GM19328 (cell line): ENCODE measurements around the gene GALC.

Source experiments
- ATAC-seq: cut with Tn5 transposase; IDR thresholded peaks from one replicate; pipeline ENCODE4 v1.9.1; 2021; ENCODE audit warnings: mild to moderate bottlenecking, moderate library complexity; ENCODE audit not compliant: unreplicated experiment

Gene GALC

DNA sequence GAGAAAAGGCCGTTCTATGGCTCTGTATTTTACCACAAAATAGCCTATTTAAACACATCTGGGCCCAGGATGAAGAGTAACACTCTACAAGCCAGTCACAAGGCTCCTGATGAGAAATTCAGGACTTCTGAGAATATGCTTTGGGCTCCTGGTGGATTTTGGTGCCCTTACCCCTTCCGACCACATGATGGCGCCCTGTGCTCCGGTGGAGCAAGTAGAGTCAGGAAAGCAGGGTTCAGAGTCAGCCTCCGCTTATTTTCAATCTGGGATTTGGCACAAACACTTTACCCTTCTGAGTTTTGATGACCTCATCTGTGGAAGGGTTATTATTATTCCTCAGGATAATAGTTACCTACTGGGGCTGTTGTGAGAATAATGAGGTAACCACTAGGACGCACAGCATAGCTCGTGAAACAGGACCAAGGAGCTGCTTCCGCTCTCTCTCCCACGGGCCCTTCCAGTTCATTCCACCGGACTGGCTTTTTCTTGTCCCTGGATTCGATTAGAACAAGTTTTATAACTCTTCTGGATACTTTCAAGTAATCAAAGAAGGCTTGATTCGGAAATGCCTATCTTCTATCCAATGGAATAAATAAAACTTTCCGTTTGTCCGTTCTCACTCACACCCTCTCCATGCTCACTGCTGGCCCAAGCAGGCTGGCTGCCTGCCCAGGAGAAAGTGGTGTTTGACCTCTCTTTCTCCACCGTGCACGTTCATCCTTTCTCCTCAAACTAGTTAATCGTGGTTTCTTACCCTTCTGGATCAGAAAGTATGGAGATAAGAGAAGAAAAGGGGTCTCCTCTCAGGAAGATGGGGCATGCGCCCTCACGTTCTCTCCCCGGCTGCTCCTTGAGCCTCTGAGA lies 104.6 kb downstream of the GALC start:
- ATAC-seq, result no peak

DNA sequence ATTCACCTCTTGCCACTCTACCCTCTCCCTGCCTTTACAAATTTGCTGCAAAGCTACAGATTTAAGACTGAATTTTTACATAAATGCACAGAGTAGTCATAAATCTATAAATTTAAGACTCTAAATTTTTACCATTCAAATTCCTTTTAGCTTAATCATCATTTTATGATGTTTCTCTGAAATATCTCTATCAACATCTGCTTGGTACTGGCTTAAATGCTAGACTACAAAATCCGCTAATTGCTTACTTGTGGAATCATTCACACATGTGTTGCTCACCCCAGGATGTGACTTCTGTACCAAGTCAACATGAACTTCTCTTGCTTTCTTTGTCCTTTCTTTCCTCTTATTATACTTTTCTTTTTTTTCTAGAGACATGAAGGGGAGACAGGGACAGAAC lies 109.2 kb downstream of the GALC start:
- ATAC-seq, result no peak
